Hepatocyte (in vitro differentiated cells): ENCODE measurements around the gene AMZ2. TPM values are rescaled to one million over a fixed set of nuclear protein-coding genes. Genes with fewer than 3 reads are reported as not detected.
A peak's percentile ranks its signal among the peaks of the same experiment; 100 is the strongest.
"Not testable (repeated sequence)": the region's sequence is repeated elsewhere in the genome, so short reads cannot be mapped to it uniquely, and the experiment has no call there.

ENCODE experiments used
- DNase-seq: peaks from one replicate; pipeline ENCODE4 v3.0.0-alpha.2; 2016; ENCODE audit warnings: low spot score
- H2AFZ ChIP-seq: fragments of 200-600 bp; sonication (generic); 2 replicates; pipeline ENCODE4 v1.6.0; 2016; ENCODE audit warnings: antibody characterized with exemption, mild to moderate bottlenecking
- H3K27ac ChIP-seq: fragments of 200-600 bp; sonication (generic); 2 replicates; pipeline ENCODE4 v1.5.1; 2016; ENCODE audit warnings: mild to moderate bottlenecking
- H3K27me3 ChIP-seq: fragments of 200-600 bp; sonication (generic); 2 replicates; pipeline ENCODE4 v1.6.1; 2016
- H3K36me3 ChIP-seq: fragments of 200-600 bp; sonication (generic); replicated peaks from 2 replicates; pipeline ENCODE4 v1.5.1; 2016; ENCODE audit warnings: low read depth; ENCODE audit not compliant: insufficient read depth
- H3K4me1 ChIP-seq: fragments of 200-600 bp; sonication (generic); 2 replicates; pipeline ENCODE4 v1.5.1; 2016; ENCODE audit warnings: mild to moderate bottlenecking, moderate library complexity; ENCODE audit not compliant: insufficient read depth
- H3K4me2 ChIP-seq: fragments of 200-600 bp; sonication (generic); 2 replicates; pipeline ENCODE4 v1.6.0; 2016
- H3K4me3 ChIP-seq: fragments of 200-600 bp; sonication (generic); 2 replicates; pipeline ENCODE4 v1.5.1; 2016; ENCODE audit warnings: mild to moderate bottlenecking
- H3K79me2 ChIP-seq: fragments of 200-600 bp; sonication (generic); 2 replicates; pipeline ENCODE4 v1.6.0; 2017; ENCODE audit warnings: mild to moderate bottlenecking
- H3K9me2 ChIP-seq: fragments of 200-600 bp; sonication (generic); replicated peaks from 2 replicates; pipeline ENCODE4 v1.6.0; 2017; ENCODE audit warnings: mild to moderate bottlenecking; ENCODE audit not compliant: insufficient read depth
- H3K9me3 ChIP-seq: fragments of 200-600 bp; sonication (generic); 2 replicates; pipeline ENCODE4 v1.5.1; 2016; ENCODE audit warnings: low read depth, mild to moderate bottlenecking
- H4K20me1 ChIP-seq: fragments of 200-600 bp; sonication (generic); 2 replicates; pipeline ENCODE4 v1.6.0; 2016; ENCODE audit warnings: mild to moderate bottlenecking; ENCODE audit not compliant: insufficient read depth, poor library complexity, severe bottlenecking
- CTCF ChIP-seq: fragments of 200-600 bp; sonication (generic); IDR thresholded peaks from 2 replicates; pipeline ENCODE4 v1.5.1; 2016; ENCODE audit warnings: antibody characterized with exemption, mild to moderate bottlenecking; ENCODE audit not compliant: poor library complexity
- EZH2 ChIP-seq: fragments of 200-600 bp; sonication (generic); IDR thresholded peaks from 2 replicates; pipeline ENCODE4 v1.6.1; 2016; ENCODE audit warnings: antibody characterized with exemption, mild to moderate bottlenecking, borderline replicate concordance
- EZH2phosphoT487 ChIP-seq: fragments of 200-600 bp; sonication (generic); IDR thresholded peaks from one replicate; pipeline ENCODE4 v1.6.1; 2018; ENCODE audit warnings: antibody characterized with exemption, mild to moderate bottlenecking, low read depth, moderate library complexity; ENCODE audit not compliant: unreplicated experiment, severe bottlenecking
- WGBS: methylation state at CpG from one replicate; pipeline ENCODE4 v1.1.6; 2016; ENCODE audit warnings: low lambda C conversion rate; ENCODE audit errors: missing lambda C conversion rate; 5-methylcytosine and 5-hydroxymethylcytosine counted together
- polyA plus RNA-seq: library from polyadenylated mRNA; unstranded; fragments of >200 nt; fragmentation: Nextera tagmentation; extraction: Ambion mirVana; gene quantifications from 2 replicates; pipeline ENCODE4 v1.2.1, GENCODE V29; 2016
- total RNA-seq: library from RNA; depleted of rRNA; stranded (reverse); fragments of >200 nt; gene quantifications from 2 replicates; pipeline ENCODE4 v1.2.3, GENCODE V29; 2014

AMZ2 gene
- total and polyA plus RNA-seq, 2 experiments from 2014 or later = 51.6 to 58.8 TPM

- Histone ChIP-seq H3K79me2 (no peaks in the 10 kb centered on the region), H3K4me1 (no peaks in the 10 kb centered on the region), H3K27ac (no peak overlapping the region), H3K4me3 (no peak overlapping the region), H4K20me1 (no peaks in the 10 kb centered on the region), H3K4me2 (no peak overlapping the region), H3K9me3 (no peaks in the 10 kb centered on the region), H3K36me3 (no peaks in the 10 kb centered on the region), H3K9me2 (no peaks in the 10 kb centered on the region), H3K27me3 (no peaks in the 10 kb centered on the region), H2AFZ (no peak overlapping the region)
- TF ChIP-seq EZH2 = no peak
- TF ChIP-seq EZH2phosphoT487 = no peak
- no peak for TF ChIP-seq CTCF
- 73% methylated on average over 5 of the region's 5 CpGs for WGBS
- no peak for DNase-seq
These were observed 8.1 kb downstream of the AMZ2 start for GRCh38 chr17:68255731-68256538.

DNA sequence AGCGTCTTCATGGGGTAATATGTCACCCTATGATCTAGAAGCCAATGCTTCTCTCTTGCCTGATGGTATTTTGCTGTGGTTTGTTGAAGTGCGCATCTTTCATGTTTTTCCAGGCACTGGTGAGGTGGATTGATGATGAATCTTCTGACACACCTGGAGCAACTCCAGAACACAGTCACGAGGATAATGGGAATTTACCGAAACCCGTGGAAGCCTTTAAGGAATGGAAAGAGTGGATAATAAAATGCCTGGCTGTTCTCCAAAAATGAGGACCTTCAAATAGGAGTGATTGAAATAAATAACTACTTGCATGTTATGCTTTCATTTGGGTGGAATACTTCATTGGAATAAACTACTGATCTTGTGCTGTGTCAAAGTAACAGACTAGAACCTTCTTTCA lies 8.9 kb downstream of the AMZ2 start:
- H3K36me3 ChIP-seq, H3K27ac ChIP-seq, H3K27me3 ChIP-seq, H3K4me1 ChIP-seq, H3K4me3 ChIP-seq, DNase-seq, H3K9me3 ChIP-seq, H2AFZ ChIP-seq, H3K4me2 ChIP-seq, H4K20me1 ChIP-seq, H3K9me2 ChIP-seq, H3K79me2 ChIP-seq: not testable (repeated sequence)
- WGBS = 93% methylated on average over 5 of the region's 5 CpGs

DNA sequence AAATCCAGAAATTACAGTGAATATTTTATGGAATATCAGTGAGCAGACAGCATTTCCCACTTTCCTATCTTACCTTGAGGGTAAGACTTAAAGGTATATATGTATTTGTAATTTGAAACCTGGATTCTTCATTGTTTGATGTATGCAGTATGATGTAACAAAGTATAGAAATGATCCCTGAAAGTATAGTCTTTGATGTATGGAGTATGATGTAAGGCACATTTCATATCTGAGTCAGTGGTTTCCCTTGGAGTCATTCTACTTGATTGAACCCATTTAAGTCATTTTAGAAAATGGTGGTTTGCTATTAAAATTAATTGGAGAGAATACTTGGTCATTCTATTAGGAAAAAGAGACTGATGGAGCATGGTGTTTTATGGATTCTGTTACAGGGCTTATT lies 10.1 kb downstream of the AMZ2 start:
- no peak for DNase-seq
- Histone ChIP-seq H3K4me1 (no peaks in the 10 kb centered on the region), H3K4me2 (no peak overlapping the region), H3K9me3 (no peaks in the 10 kb centered on the region), H3K79me2 (no peaks in the 10 kb centered on the region), H3K36me3 (no peaks in the 10 kb centered on the region), H3K4me3 (no peak overlapping the region), H2AFZ (no peak overlapping the region), H3K9me2 (no peaks in the 10 kb centered on the region), H4K20me1 (no peaks in the 10 kb centered on the region), H3K27me3 (no peaks in the 10 kb centered on the region), H3K27ac (no peak overlapping the region)
- TF ChIP-seq EZH2 = no peak
- TF ChIP-seq EZH2phosphoT487 = no peak
- TF ChIP-seq CTCF = no peak

DNA sequence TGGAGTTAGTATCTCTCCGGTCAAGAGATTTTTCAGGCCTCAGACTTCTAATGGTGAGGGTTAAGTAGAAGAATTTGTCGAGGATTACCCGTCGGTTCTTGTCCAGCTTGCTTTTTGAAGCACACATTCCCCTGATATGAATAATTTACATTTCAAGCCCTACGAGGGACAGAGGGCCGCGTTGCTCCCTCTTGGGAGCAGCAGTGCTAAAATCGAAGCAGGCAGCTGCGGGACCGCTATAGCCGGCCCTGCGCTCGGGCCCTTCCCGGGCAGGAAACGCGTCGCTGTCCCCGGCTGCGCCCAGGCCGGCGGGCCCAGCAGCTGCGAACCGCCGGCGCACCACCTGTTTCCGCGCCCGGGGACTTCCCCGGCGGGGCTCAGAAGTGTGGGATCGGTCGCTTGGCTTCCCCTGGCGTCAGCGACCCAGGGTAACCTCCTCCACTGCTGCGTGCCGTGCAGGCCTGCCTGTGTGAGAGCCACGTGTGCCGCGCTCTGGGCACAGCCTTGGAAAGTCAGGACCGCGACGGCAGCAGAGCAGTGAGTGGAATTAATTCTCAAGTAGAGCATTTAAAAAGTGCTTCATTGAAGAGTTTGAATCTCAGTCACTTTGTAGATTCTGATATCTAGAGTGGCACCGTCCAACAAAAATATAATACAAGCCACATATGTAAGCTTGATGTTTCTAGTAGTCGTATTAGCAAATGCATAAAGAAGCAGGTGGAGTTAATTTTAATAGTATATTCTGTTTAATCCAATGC lies 11.2 kb downstream of the AMZ2 start:
- peak; percentile 56 for DNase-seq
- H3K4me3 ChIP-seq = not testable (repeated sequence)

GRCh38 chr17:68259648-68259951 lies 11.8 kb downstream of the AMZ2 start:
- not testable (repeated sequence) for H2AFZ ChIP-seq, H3K4me1 ChIP-seq, H4K20me1 ChIP-seq, H3K9me2 ChIP-seq, H3K36me3 ChIP-seq, H3K79me2 ChIP-seq, H3K4me2 ChIP-seq, DNase-seq, H3K27me3 ChIP-seq, H3K27ac ChIP-seq, H3K4me3 ChIP-seq, H3K9me3 ChIP-seq
- WGBS = 74% methylated on average over 3 of the region's 3 CpGs

More for the DNA sequence above, 11.2 kb downstream of the AMZ2 start:
- H3K27me3 ChIP-seq, H3K36me3 ChIP-seq, H4K20me1 ChIP-seq, H3K79me2 ChIP-seq, H3K9me2 ChIP-seq, H3K4me1 ChIP-seq, H3K9me3 ChIP-seq: not testable (repeated sequence)
- Histone ChIP-seq H2AFZ (peak overlapping the region; percentile 33), H3K27ac (peak overlapping the region; percentile 39), H3K4me2 (peak overlapping the region; percentile 63)
- 11% methylated on average over 40 of the region's 44 CpGs for WGBS
